Esophagus squamous epithelium (tissue), 4 donors: ENCODE data around the gene TMEM272.

Experiments used
- CTCF ChIP-seq, 6 experiments: fragments of 450-650 bp in 4 of 6; fragments of 200-600 bp in 2 of 6; sonication (generic) in 2 of 6; IDR thresholded peaks; one replicate each; pipeline ENCODE4 v1.5.1; 2016 to 2019; ENCODE audit warnings: antibody characterized with exemption in 6 of 6, mild to moderate bottlenecking in 4 of 6, moderate library complexity in 4 of 6
- POLR2A ChIP-seq, 4 donors: fragments of 450-650 bp; IDR thresholded peaks; one replicate each; pipeline ENCODE4 v1.6.1; 2017; ENCODE audit warnings: antibody characterized with exemption in 4 of 4, mild to moderate bottlenecking in 4 of 4, moderate library complexity in 3 of 4

- no peak for TF ChIP-seq CTCF (IDR thresholded peaks at IDR 0.05)
- no peak for TF ChIP-seq POLR2A (IDR thresholded peaks at IDR 0.05)
These were observed 51.3 kb downstream of the TMEM272 start for GRCh38 chr13:51793570-51794271.
